Stomach smooth muscle (tissue), 2 donors: ENCODE data around the gene ANKRD44.
"Not testable (repeated sequence)": the region's sequence is repeated elsewhere in the genome, so short reads cannot be mapped to it uniquely, and the experiment has no call there.

Experiments
- H3K27ac ChIP-seq: one replicate; pipeline ENCODE4 v1.7.0; 2013; ENCODE audit warnings: mild to moderate bottlenecking, low read length, inconsistent platforms
- H3K27me3 ChIP-seq, 2 donors: one replicate each; pipeline ENCODE4 v1.7.0; 2013; ENCODE audit warnings: low read length in 2 of 2; ENCODE audit not compliant: insufficient read depth in 2 of 2, control insufficient read depth in 1 of 2
- H3K36me3 ChIP-seq, 2 donors: one replicate each; pipeline ENCODE4 v1.7.0; 2013; ENCODE audit warnings: low read length in 2 of 2; ENCODE audit not compliant: control insufficient read depth in 2 of 2, insufficient read depth in 2 of 2
- H3K4me1 ChIP-seq: one replicate; pipeline ENCODE4 v1.7.0; 2013; ENCODE audit warnings: low read length; ENCODE audit not compliant: control insufficient read depth, insufficient read depth
- H3K4me3 ChIP-seq, 2 donors: one replicate each; pipeline ENCODE4 v1.7.0; 2013; ENCODE audit warnings: low read length in 2 of 2
- H3K9ac ChIP-seq, 2 donors: one replicate each; pipeline ENCODE4 v1.7.0; 2013; ENCODE audit warnings: low read length in 2 of 2, mild to moderate bottlenecking in 1 of 2
- H3K9me3 ChIP-seq, 2 donors: one replicate each; pipeline ENCODE4 v1.7.0; 2013; ENCODE audit warnings: low read length in 2 of 2; ENCODE audit not compliant: control insufficient read depth in 2 of 2
- donor health status: healthy.
- donor health status: Pancreatic carcinoma.

ANKRD44 gene

GRCh38 chr2:197008741-197009341 lies 301.7 kb downstream of the ANKRD44 start:
- not testable (repeated sequence) for H3K27me3 ChIP-seq, H3K9ac ChIP-seq, H3K9me3 ChIP-seq, H3K27ac ChIP-seq, H3K4me3 ChIP-seq, H3K4me1 ChIP-seq
- peaks cover 6 to 14% of the 10 kb centered on the region in 2 donors for H3K36me3 ChIP-seq

- no peaks in the 10 kb centered on the region for H3K4me1 ChIP-seq
- peaks cover 2 to 7% of the 10 kb centered on the region in 2 donors for H3K36me3 ChIP-seq
Observed at GRCh38 chr2:197007716-197008628, 302.6 kb downstream of the ANKRD44 start.

GRCh38 chr2:197001921-197002320 lies 308.7 kb downstream of the ANKRD44 start:
- Histone ChIP-seq H3K9me3 (no peaks in the 10 kb centered on the region), H3K27me3 (no peaks in the 10 kb centered on the region), H3K27ac (no peak overlapping the region), H3K9ac (no peak overlapping the region), H3K4me3 (no peak overlapping the region), H3K4me1 (no peaks in the 10 kb centered on the region), H3K36me3 (peaks cover 10 to 11% of the 10 kb centered on the region in 2 donors)

More at GRCh38 chr2:197007716-197008628, 302.6 kb downstream of the ANKRD44 start:
- Histone ChIP-seq H3K27me3 (no peaks in the 10 kb centered on the region), H3K4me3 (no peak overlapping the region), H3K27ac (no peak overlapping the region), H3K9ac (no peak overlapping the region), H3K9me3 (no peaks in the 10 kb centered on the region)

GRCh38 chr2:196995757-196996314 lies 314.7 kb downstream of the ANKRD44 start:
- Histone ChIP-seq H3K4me3 (no peak overlapping the region), H3K9ac (no peak overlapping the region), H3K36me3 (peaks cover 15 to 22% of the 10 kb centered on the region in 2 donors), H3K4me1 (no peaks in the 10 kb centered on the region), H3K27ac (no peak overlapping the region), H3K9me3 (no peaks in the 10 kb centered on the region), H3K27me3 (no peaks in the 10 kb centered on the region)

GRCh38 chr2:196994764-196995163 lies 315.8 kb downstream of the ANKRD44 start:
- H3K27me3 ChIP-seq: no peaks in the 10 kb centered on the region
- H3K36me3 ChIP-seq: peaks cover 13 to 22% of the 10 kb centered on the region in 2 donors
- H3K9ac ChIP-seq: no peak overlapping the region
- H3K9me3 ChIP-seq: no peaks in the 10 kb centered on the region
- no peak overlapping the region for H3K4me3 ChIP-seq
- H3K4me1 ChIP-seq: no peaks in the 10 kb centered on the region
- H3K27ac ChIP-seq: no peak overlapping the region

GRCh38 chr2:196993617-196994016 lies 317.0 kb downstream of the ANKRD44 start:
- Histone ChIP-seq H3K4me1 (no peaks in the 10 kb centered on the region), H3K27me3 (no peaks in the 10 kb centered on the region), H3K4me3 (no peak overlapping the region), H3K9ac (no peak overlapping the region), H3K9me3 (no peaks in the 10 kb centered on the region), H3K27ac (no peak overlapping the region), H3K36me3 (peaks cover 13 to 18% of the 10 kb centered on the region in 2 donors)

GRCh38 chr2:196992466-196992865 lies 318.1 kb downstream of the ANKRD44 start:
- Histone ChIP-seq H3K4me1 (no peaks in the 10 kb centered on the region), H3K27ac (no peak overlapping the region), H3K4me3 (no peak overlapping the region), H3K27me3 (no peaks in the 10 kb centered on the region), H3K9ac (no peak overlapping the region), H3K36me3 (peaks cover 10 to 14% of the 10 kb centered on the region in 2 donors), H3K9me3 (no peaks in the 10 kb centered on the region)

GRCh38 chr2:196990788-196991461 lies 319.7 kb downstream of the ANKRD44 start:
- Histone ChIP-seq H3K9me3 (no peaks in the 10 kb centered on the region), H3K4me1 (no peaks in the 10 kb centered on the region), H3K36me3 (peaks cover 10 to 14% of the 10 kb centered on the region in 2 donors), H3K9ac (no peak overlapping the region), H3K27ac (no peak overlapping the region), H3K27me3 (no peaks in the 10 kb centered on the region), H3K4me3 (no peak overlapping the region)

- H3K4me1 ChIP-seq: no peaks in the 10 kb centered on the region
- no peaks in the 10 kb centered on the region for H3K9me3 ChIP-seq
- no peak overlapping the region for H3K27ac ChIP-seq
- no peak overlapping the region for H3K4me3 ChIP-seq
- peaks cover 10 to 14% of the 10 kb centered on the region in 2 donors for H3K36me3 ChIP-seq
- H3K27me3 ChIP-seq: no peaks in the 10 kb centered on the region
- H3K9ac ChIP-seq: no peak overlapping the region
Observed at GRCh38 chr2:196990092-196990491, 320.5 kb downstream of the ANKRD44 start.

- H3K27me3 ChIP-seq: no peaks in the 10 kb centered on the region
- H3K4me3 ChIP-seq: no peak overlapping the region
- H3K9me3 ChIP-seq: no peaks in the 10 kb centered on the region
- H3K9ac ChIP-seq: no peak overlapping the region
- H3K27ac ChIP-seq: no peak overlapping the region
- H3K4me1 ChIP-seq: no peaks in the 10 kb centered on the region
- peaks cover 10 to 14% of the 10 kb centered on the region in 2 donors for H3K36me3 ChIP-seq
Observed at GRCh38 chr2:196989496-196989895, 321.1 kb downstream of the ANKRD44 start.
